Activated CD4-positive, alpha-beta memory T cell treated with anti-CD3 and anti-CD28 coated beads, Interleukin-2, amount 10 ng/mL, durations not matched to agents 7 days and 5 days (primary cell): Measurements from ENCODE around the gene POLR3E. TPM values are rescaled to one million over a fixed set of nuclear protein-coding genes. Genes with fewer than 3 reads are reported as not detected.

Experiments used
- CTCF ChIA-PET: fragments of 350-600 bp; sonication (Branson Sonifier 250); formaldehyde crosslinking; loops from one replicate; lab custom pipeline; 2021; ENCODE audit warnings: antibody characterized with exemption, inconsistent platforms; lab: Charles Lee
- POLR2A ChIA-PET: fragments of 350-600 bp; sonication (Branson Sonifier 250); formaldehyde crosslinking; loops from one replicate; lab custom pipeline; 2021; ENCODE audit warnings: antibody characterized with exemption; lab: Charles Lee
- DNase-seq: peaks from one replicate; pipeline ENCODE4 v3.0.0-alpha.2; 2020
- H3K27ac Mint-ChIP-seq: one replicate; pipeline ENCODE4 v1.8.0; 2021; ENCODE audit warnings: mild to moderate bottlenecking, mixed read lengths
- H3K27me3 Mint-ChIP-seq: one replicate; pipeline ENCODE4 v1.8.0; 2021; ENCODE audit warnings: mixed read lengths
- H3K36me3 Mint-ChIP-seq: one replicate; pipeline ENCODE4 v1.8.0; 2021; ENCODE audit warnings: low read depth, mixed read lengths
- H3K4me1 Mint-ChIP-seq: one replicate; pipeline ENCODE4 v1.8.0; 2021; ENCODE audit warnings: mixed read lengths
- H3K4me3 Mint-ChIP-seq: one replicate; pipeline ENCODE4 v1.8.0; 2021; ENCODE audit warnings: mild to moderate bottlenecking, mixed read lengths
- H3K9me3 Mint-ChIP-seq: one replicate; pipeline ENCODE4 v1.8.0; 2021; ENCODE audit warnings: mixed read lengths
- total RNA-seq, 2 experiments: library from RNA; stranded (reverse); gene quantifications; one replicate each; pipeline ENCODE4 v1.2.3, GENCODE V29; 2021

Gene POLR3E, protein sequence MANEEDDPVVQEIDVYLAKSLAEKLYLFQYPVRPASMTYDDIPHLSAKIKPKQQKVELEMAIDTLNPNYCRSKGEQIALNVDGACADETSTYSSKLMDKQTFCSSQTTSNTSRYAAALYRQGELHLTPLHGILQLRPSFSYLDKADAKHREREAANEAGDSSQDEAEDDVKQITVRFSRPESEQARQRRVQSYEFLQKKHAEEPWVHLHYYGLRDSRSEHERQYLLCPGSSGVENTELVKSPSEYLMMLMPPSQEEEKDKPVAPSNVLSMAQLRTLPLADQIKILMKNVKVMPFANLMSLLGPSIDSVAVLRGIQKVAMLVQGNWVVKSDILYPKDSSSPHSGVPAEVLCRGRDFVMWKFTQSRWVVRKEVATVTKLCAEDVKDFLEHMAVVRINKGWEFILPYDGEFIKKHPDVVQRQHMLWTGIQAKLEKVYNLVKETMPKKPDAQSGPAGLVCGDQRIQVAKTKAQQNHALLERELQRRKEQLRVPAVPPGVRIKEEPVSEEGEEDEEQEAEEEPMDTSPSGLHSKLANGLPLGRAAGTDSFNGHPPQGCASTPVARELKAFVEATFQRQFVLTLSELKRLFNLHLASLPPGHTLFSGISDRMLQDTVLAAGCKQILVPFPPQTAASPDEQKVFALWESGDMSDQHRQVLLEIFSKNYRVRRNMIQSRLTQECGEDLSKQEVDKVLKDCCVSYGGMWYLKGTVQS
- 10 to 100 TPM; 50.7 TPM for total RNA-seq

DNA sequence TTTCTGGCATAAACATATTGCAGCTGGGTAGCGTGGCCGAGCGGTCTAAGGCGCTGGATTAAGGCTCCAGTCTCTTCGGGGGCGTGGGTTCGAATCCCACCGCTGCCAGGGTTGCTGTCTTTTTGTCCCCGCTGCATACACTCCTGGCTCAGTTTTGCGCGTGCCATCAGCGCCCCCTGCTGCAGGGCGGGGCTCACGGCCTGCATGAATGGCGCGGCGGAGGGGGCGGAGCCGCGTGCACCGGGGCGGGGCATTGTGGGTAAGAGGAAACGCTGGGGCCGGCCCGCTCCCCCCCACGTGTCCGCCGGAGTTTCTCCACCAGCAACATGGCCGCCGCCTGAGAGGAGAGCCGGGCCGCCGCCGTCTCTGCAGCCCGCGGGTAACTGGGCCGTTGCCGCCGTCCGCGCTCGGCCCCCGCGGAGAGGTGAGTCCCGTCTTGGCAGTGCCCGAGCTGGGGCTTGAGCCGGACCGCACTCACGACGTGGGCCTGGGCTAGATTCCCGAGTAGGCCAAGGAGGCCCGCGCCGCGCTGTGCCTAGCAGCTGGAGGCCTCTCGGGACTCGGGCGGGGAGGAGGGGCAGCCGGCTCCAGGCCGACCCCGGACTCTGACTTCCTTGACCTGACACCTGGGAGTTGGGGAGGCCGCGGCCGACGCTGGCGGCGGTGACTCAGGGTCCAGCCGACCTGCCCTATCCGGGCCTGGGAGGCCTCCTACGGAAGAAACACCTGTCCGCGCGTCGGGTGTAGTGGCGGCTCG is at the start of gene POLR3E:
TSS of gene POLR3E (plus strand) at position 296 of the 757 bp plus-strand sequence. CDS start 5,560 bp downstream, outside the sequence.
- peaks cover 41% of the 10 kb centered on the region for H3K4me1 Mint-ChIP-seq
- peak within 1 kb of the TSS; percentile 91 for H3K4me3 Mint-ChIP-seq
- H3K9me3 Mint-ChIP-seq = no peaks in the 10 kb centered on the region
- peak; percentile 100 for DNase-seq
- peak within 1 kb of the TSS; percentile 98 for H3K27ac Mint-ChIP-seq
- peaks cover 23% of the 10 kb centered on the region for H3K36me3 Mint-ChIP-seq
- POLR2A ChIA-PET = interaction anchor here (0.6 to 5.6 kb wide), 15 partner anchors 10 to 345 kb away, joined by 3 to 71 read pairs (median 4); partner anchors contain the start of genes EEF2K and UQCRC2
- CTCF ChIA-PET = interaction anchor here (0.6 to 7.3 kb wide), 10 partner anchors 22 to 297 kb away, joined by 3 to 183 read pairs (median 4); partner anchors contain the start of gene EEF2K
- no peaks in the 10 kb centered on the region for H3K27me3 Mint-ChIP-seq

GRCh38 chr16:22250522-22250921 is 46.7 kb upstream of the POLR3E start:
- DNase-seq = no peak

GRCh38 chr16:22252317-22252716 is 44.9 kb upstream of the POLR3E start:
- no peak overlapping the region for H3K4me3 Mint-ChIP-seq
- H3K36me3 Mint-ChIP-seq = peaks cover 63% of the 10 kb centered on the region
- CTCF ChIA-PET = interaction anchor here (1.0 to 1.7 kb wide), 3 partner anchors 11 to 44 kb away, joined by 3 to 6 read pairs (median 4); partner anchors contain the start of gene POLR3E
- no peak overlapping the region for H3K27ac Mint-ChIP-seq
- no peak for DNase-seq
- peaks cover 7% of the 10 kb centered on the region for H3K4me1 Mint-ChIP-seq
- H3K27me3 Mint-ChIP-seq = no peaks in the 10 kb centered on the region
- POLR2A ChIA-PET = no interaction called here
- H3K9me3 Mint-ChIP-seq = peaks cover 3% of the 10 kb centered on the region

More at GRCh38 chr16:22250522-22250921, 46.7 kb upstream of the POLR3E start:
- POLR2A ChIA-PET = no interaction called here
- peaks cover 7% of the 10 kb centered on the region for H3K4me1 Mint-ChIP-seq
- no peak overlapping the region for H3K4me3 Mint-ChIP-seq
- peaks cover 57% of the 10 kb centered on the region for H3K36me3 Mint-ChIP-seq
- no peaks in the 10 kb centered on the region for H3K27me3 Mint-ChIP-seq
- CTCF ChIA-PET = no interaction called here
- H3K9me3 Mint-ChIP-seq = peaks cover 3% of the 10 kb centered on the region
- H3K27ac Mint-ChIP-seq = no peak overlapping the region

DNA sequence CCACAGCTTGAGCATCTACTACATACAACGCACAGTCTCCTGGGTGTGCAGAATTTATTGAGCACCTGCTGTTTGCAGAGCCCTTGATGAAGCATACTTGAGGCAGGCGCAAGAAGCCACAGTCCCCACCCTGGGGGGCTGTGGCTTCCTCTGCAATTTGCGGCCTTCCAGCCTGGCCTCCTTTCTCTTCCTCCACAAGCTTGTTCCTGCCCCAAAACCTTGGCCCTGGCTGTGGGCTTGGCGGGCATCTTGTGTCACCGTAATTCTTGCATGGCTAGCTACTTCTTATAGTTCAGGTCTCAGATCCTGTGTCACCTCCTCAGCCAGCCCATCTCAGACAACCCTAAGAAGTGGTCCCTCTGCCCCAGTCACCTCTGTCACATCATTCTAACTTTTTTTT is 43.9 kb upstream of the POLR3E start:
- no peaks in the 10 kb centered on the region for H3K27me3 Mint-ChIP-seq
- no peak overlapping the region for H3K27ac Mint-ChIP-seq
- peaks cover 7% of the 10 kb centered on the region for H3K4me1 Mint-ChIP-seq
- POLR2A ChIA-PET = no interaction called here
- no peak overlapping the region for H3K4me3 Mint-ChIP-seq
- CTCF ChIA-PET = no interaction called here
- no peak for DNase-seq
- peaks cover 67% of the 10 kb centered on the region for H3K36me3 Mint-ChIP-seq
- peaks cover 3% of the 10 kb centered on the region for H3K9me3 Mint-ChIP-seq

DNA sequence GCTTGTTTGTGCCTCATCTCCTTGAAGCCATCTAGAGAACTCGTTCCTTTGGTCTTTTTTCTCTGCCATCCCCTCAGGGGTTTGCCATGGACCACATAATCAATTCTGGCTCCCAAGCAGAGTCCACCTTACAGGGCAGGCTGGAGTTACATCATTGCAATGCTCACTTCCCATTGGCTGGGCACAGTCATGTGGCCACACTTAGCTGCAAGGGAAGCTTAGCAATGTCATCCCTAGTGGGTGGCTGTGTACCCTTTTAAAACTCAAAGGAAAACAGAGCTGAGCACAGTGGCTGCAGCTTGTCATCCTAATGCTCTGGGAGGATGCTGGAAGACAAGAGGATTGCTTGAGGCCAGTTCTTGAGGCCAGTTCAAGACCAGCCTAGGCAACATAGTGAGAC is 41.9 kb upstream of the POLR3E start:
- peaks cover 75% of the 10 kb centered on the region for H3K36me3 Mint-ChIP-seq
- CTCF ChIA-PET = no interaction called here
- POLR2A ChIA-PET = interaction anchor here (1.1 kb wide), 1 partner anchor 32 kb away, joined by 3 read pairs; no protein-coding TSS in a partner anchor
- H3K27ac Mint-ChIP-seq = no peak overlapping the region
- H3K4me1 Mint-ChIP-seq = peaks cover 7% of the 10 kb centered on the region
- H3K9me3 Mint-ChIP-seq = peaks cover 3% of the 10 kb centered on the region
- no peak overlapping the region for H3K4me3 Mint-ChIP-seq
- DNase-seq = no peak
- no peaks in the 10 kb centered on the region for H3K27me3 Mint-ChIP-seq

DNA sequence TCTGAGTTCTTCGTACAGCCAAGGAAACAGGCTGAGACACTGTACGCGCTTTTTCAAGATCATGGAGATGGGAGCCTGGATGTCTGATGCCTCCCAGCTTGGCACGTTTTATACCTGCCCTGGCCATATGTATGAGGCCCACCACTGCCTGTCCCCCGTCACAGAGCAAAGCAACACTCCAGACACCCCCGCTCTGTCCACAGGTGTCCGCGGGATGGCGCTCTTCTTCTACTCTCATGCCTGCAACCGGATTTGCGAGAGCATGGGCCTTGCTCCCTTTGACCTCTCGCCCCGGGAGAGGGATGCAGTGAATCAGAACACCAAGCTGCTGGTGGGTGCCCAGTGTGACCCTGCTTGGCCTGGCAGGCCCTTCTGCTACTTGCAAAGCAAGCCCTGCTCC is 39.8 kb upstream of the POLR3E start:
- no peak overlapping the region for H3K4me3 Mint-ChIP-seq
- DNase-seq = no peak
- CTCF ChIA-PET = interaction anchor here (1.1 kb wide), 1 partner anchor 11 kb away, joined by 3 read pairs; no protein-coding TSS in a partner anchor
- H3K9me3 Mint-ChIP-seq = peaks cover 3% of the 10 kb centered on the region
- H3K27me3 Mint-ChIP-seq = no peaks in the 10 kb centered on the region
- H3K4me1 Mint-ChIP-seq = peaks cover 16% of the 10 kb centered on the region
- POLR2A ChIA-PET = no interaction called here
- peaks cover 73% of the 10 kb centered on the region for H3K36me3 Mint-ChIP-seq
- H3K27ac Mint-ChIP-seq = no peak overlapping the region

- peaks cover 29% of the 10 kb centered on the region for H3K4me1 Mint-ChIP-seq
- no peaks in the 10 kb centered on the region for H3K27me3 Mint-ChIP-seq
- peaks cover 46% of the 10 kb centered on the region for H3K36me3 Mint-ChIP-seq
- H3K9me3 Mint-ChIP-seq = no peaks in the 10 kb centered on the region
- DNase-seq = no peak
- ChIA-PET CTCF (interaction anchor here (0.9 to 1.1 kb wide), 2 partner anchors 38 to 65 kb away, joined by 3 read pairs; no protein-coding TSS in a partner anchor), POLR2A (no interaction called here)
- no peak overlapping the region for H3K4me3 Mint-ChIP-seq
- H3K27ac Mint-ChIP-seq = no peak overlapping the region
These were observed 36.7 kb upstream of the POLR3E start for GRCh38 chr16:22260490-22260889.

DNA sequence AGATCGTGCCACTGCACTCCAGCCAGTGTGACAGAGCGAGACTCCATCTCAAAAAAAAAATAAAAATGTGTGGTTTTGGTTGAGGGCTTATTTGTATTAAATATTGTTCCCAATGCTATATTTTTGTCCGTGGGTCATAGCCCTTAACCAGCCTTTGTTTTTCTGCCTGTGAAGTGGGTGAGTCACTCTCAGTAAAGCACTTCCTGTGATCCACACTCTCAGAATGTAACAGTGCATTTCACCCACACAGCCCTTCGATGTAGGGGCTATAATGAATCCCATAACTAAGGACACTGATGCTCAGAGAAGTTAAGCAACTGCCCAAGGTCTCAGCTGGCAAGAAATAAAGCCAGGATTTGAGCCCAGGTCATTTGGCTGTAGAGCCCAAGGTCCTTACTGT is 34.7 kb upstream of the POLR3E start:
- H3K4me3 Mint-ChIP-seq = no peak overlapping the region
- CTCF ChIA-PET = no interaction called here

GRCh38 chr16:22264786-22265185 is 32.4 kb upstream of the POLR3E start:
- Mint-ChIP-seq H3K27me3 (no peaks in the 10 kb centered on the region), H3K27ac (peak overlapping the region; percentile 37), H3K4me1 (peaks cover 29% of the 10 kb centered on the region), H3K9me3 (no peaks in the 10 kb centered on the region), H3K36me3 (peaks cover 31% of the 10 kb centered on the region), H3K4me3 (no peak overlapping the region)
- ChIA-PET CTCF (interaction anchor here (1.3 kb wide), 1 partner anchor 58 kb away, joined by 4 read pairs; no protein-coding TSS in a partner anchor), POLR2A (interaction anchor here (1.2 to 2.0 kb wide), 3 partner anchors 8 to 58 kb away, joined by 3 to 7 read pairs (median 4); partner anchors contain the start of genes EEF2K and POLR3E)
- DNase-seq = no peak

More for the DNA sequence above, 34.7 kb upstream of the POLR3E start:
- H3K27me3 Mint-ChIP-seq = no peaks in the 10 kb centered on the region
- peaks cover 29% of the 10 kb centered on the region for H3K4me1 Mint-ChIP-seq
- POLR2A ChIA-PET = interaction anchor here (0.9 kb wide), 1 partner anchor 57 kb away, joined by 3 read pairs; the partner anchor contains the start of gene EEF2K
- peaks cover 44% of the 10 kb centered on the region for H3K36me3 Mint-ChIP-seq
- H3K27ac Mint-ChIP-seq = peak overlapping the region; percentile 68
- no peak for DNase-seq
- H3K9me3 Mint-ChIP-seq = no peaks in the 10 kb centered on the region

DNA sequence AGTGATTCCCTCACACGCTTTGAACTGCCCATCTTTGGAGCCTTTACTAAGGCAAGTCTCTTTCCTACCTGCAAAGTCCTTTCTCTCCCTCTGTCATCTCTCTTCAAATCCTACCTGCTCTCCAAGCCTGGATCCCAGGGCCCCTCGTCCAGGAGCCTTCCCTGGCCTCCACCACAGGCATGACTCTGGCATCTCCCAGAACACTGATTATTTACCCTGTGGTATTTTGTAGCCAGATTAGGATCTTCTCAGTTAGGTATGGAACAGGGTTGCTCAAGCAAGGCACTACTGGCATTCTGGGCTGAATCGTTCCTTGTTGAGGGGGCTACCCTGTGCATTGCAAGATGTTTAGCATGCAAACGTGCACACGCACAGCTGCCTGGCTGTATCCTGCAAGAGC is 31.9 kb upstream of the POLR3E start:
- no peaks in the 10 kb centered on the region for H3K27me3 Mint-ChIP-seq
- no peak overlapping the region for H3K4me3 Mint-ChIP-seq
- DNase-seq = no peak
- POLR2A ChIA-PET = interaction anchor here (2.0 kb wide), 1 partner anchor 59 kb away, joined by 7 read pairs; the partner anchor contains the start of gene EEF2K
- no peaks in the 10 kb centered on the region for H3K9me3 Mint-ChIP-seq
- peaks cover 30% of the 10 kb centered on the region for H3K4me1 Mint-ChIP-seq
- no peak overlapping the region for H3K27ac Mint-ChIP-seq
- H3K36me3 Mint-ChIP-seq = peaks cover 26% of the 10 kb centered on the region
- CTCF ChIA-PET = interaction anchor here (1.3 kb wide), 1 partner anchor 58 kb away, joined by 4 read pairs; no protein-coding TSS in a partner anchor

- Mint-ChIP-seq H3K4me1 (peaks cover 31% of the 10 kb centered on the region), H3K9me3 (no peaks in the 10 kb centered on the region), H3K36me3 (peaks cover 22% of the 10 kb centered on the region), H3K27ac (no peak overlapping the region), H3K27me3 (no peaks in the 10 kb centered on the region), H3K4me3 (no peak overlapping the region)
- CTCF ChIA-PET = no interaction called here
- DNase-seq = no peak
- POLR2A ChIA-PET = no interaction called here
These were observed 30.7 kb upstream of the POLR3E start for GRCh38 chr16:22266546-22266945.

GRCh38 chr16:22267764-22268163 is 29.4 kb upstream of the POLR3E start:
- peaks cover 31% of the 10 kb centered on the region for H3K36me3 Mint-ChIP-seq
- CTCF ChIA-PET = interaction anchor here (1.1 kb wide), 1 partner anchor 8 kb away, joined by 3 read pairs; no protein-coding TSS in a partner anchor

More at GRCh38 chr16:22267764-22268163, 29.4 kb upstream of the POLR3E start:
- Mint-ChIP-seq H3K4me3 (no peak overlapping the region), H3K9me3 (no peaks in the 10 kb centered on the region), H3K27ac (no peak overlapping the region), H3K27me3 (no peaks in the 10 kb centered on the region), H3K4me1 (peaks cover 25% of the 10 kb centered on the region)
- no peak for DNase-seq
- POLR2A ChIA-PET = interaction anchor here (1.0 to 1.6 kb wide), 2 partner anchors 9 to 25 kb away, joined by 3 to 4 read pairs; no protein-coding TSS in a partner anchor
